GM15510 (cell line): Measurements from ENCODE around the gene AGAP3.

Source experiments
- POLR2A ChIP-seq: IDR thresholded peaks from 3 replicates; pipeline ENCODE4 v1.6.1; 2011; ENCODE audit warnings: borderline replicate concordance; ENCODE audit not compliant: insufficient read length; ENCODE audit errors: extremely low read depth

The AGAP3 gene

GRCh38 chr7:151053751-151054150, 32.5 kb upstream of the AGAP3 start:
- no peak for TF ChIP-seq POLR2A

GRCh38 chr7:151056283-151056665, 30.0 kb upstream of the AGAP3 start:
- TF ChIP-seq POLR2A: no peak

- no peak for TF ChIP-seq POLR2A
Measured at GRCh38 chr7:151056666-151057505, 29.4 kb upstream of the AGAP3 start.

GRCh38 chr7:151057506-151057988, 28.7 kb upstream of the AGAP3 start, which contains the start of gene CDK5:
Gene CDK5 (minus strand): TSS chr7:151057897. CDS start chr7:151057848, 49 bp downstream.
- TF ChIP-seq POLR2A: no peak

GRCh38 chr7:151057989-151058780, 28.1 kb upstream of the AGAP3 start:
- TF ChIP-seq POLR2A: peak; percentile 67

- TF ChIP-seq POLR2A: no peak
Measured at GRCh38 chr7:151058781-151059366, 27.4 kb upstream of the AGAP3 start.

GRCh38 chr7:151059367-151060112, 26.7 kb upstream of the AGAP3 start, which contains the start of gene SLC4A2:
Gene SLC4A2 (plus strand): TSS chr7:151059589. CDS start chr7:151061988, 2,399 bp downstream.
- TF ChIP-seq POLR2A: peak; percentile 59

GRCh38 chr7:151060113-151060415, 26.2 kb upstream of the AGAP3 start:
- TF ChIP-seq POLR2A: no peak

- TF ChIP-seq POLR2A: no peak
Measured at GRCh38 chr7:151060416-151061212, 25.7 kb upstream of the AGAP3 start.

GRCh38 chr7:151061213-151062110, 24.8 kb upstream of the AGAP3 start:
- no peak for TF ChIP-seq POLR2A

- no peak for TF ChIP-seq POLR2A
Measured at GRCh38 chr7:151062111-151062398, 24.2 kb upstream of the AGAP3 start.

- TF ChIP-seq POLR2A: no peak
Measured at GRCh38 chr7:151062399-151063211, 23.7 kb upstream of the AGAP3 start.
